Rectal smooth muscle tissue (tissue), 1 donor: Measurements from ENCODE around the gene ARAP1.

Source experiments
- H3K27ac ChIP-seq: one replicate; pipeline ENCODE4 v1.7.0; 2013; ENCODE audit warnings: low read depth, low read length, inconsistent platforms
- H3K27me3 ChIP-seq: one replicate; pipeline ENCODE4 v1.7.0; 2013; ENCODE audit warnings: low read length; ENCODE audit not compliant: control insufficient read depth, insufficient read depth
- H3K36me3 ChIP-seq: one replicate; pipeline ENCODE4 v1.7.0; 2013; ENCODE audit warnings: low read length; ENCODE audit not compliant: control insufficient read depth, insufficient read depth
- H3K4me1 ChIP-seq: one replicate; pipeline ENCODE4 v1.7.0; 2013; ENCODE audit warnings: low read length; ENCODE audit not compliant: control insufficient read depth, insufficient read depth
- H3K4me3 ChIP-seq: one replicate; pipeline ENCODE4 v1.7.0; 2013; ENCODE audit warnings: low read length
- H3K9ac ChIP-seq: one replicate; pipeline ENCODE4 v1.7.0; 2013; ENCODE audit warnings: low read length

ARAP1 gene

GRCh38 chr11:72696866-72697700 lies 55.1 kb downstream of the ARAP1 start:
- no peak overlapping the region for H3K27ac ChIP-seq
- H3K27me3 ChIP-seq, result no peaks in the 10 kb centered on the region
- no peak overlapping the region for H3K4me3 ChIP-seq
- peaks cover 74% of the 10 kb centered on the region for H3K36me3 ChIP-seq
- H3K4me1 ChIP-seq, result no peaks in the 10 kb centered on the region
- H3K9ac ChIP-seq, result no peak overlapping the region

GRCh38 chr11:72695354-72695753 lies 56.9 kb downstream of the ARAP1 start:
- no peak overlapping the region for H3K4me3 ChIP-seq
- H3K27me3 ChIP-seq, result no peaks in the 10 kb centered on the region
- no peak overlapping the region for H3K9ac ChIP-seq
- H3K27ac ChIP-seq, result no peak overlapping the region
- no peaks in the 10 kb centered on the region for H3K4me1 ChIP-seq
- H3K36me3 ChIP-seq, result peaks cover 62% of the 10 kb centered on the region

- Histone ChIP-seq H3K4me1 (no peaks in the 10 kb centered on the region), H3K27me3 (no peaks in the 10 kb centered on the region), H3K9ac (no peak overlapping the region), H3K36me3 (peaks cover 56% of the 10 kb centered on the region), H3K27ac (no peak overlapping the region), H3K4me3 (no peak overlapping the region)
Measured at GRCh38 chr11:72693271-72693968, 58.8 kb downstream of the ARAP1 start.

- H3K4me1 ChIP-seq, result no peaks in the 10 kb centered on the region
- no peak overlapping the region for H3K4me3 ChIP-seq
- H3K27me3 ChIP-seq, result no peaks in the 10 kb centered on the region
- H3K27ac ChIP-seq, result no peak overlapping the region
- no peak overlapping the region for H3K9ac ChIP-seq
- peaks cover 53% of the 10 kb centered on the region for H3K36me3 ChIP-seq
Measured at GRCh38 chr11:72692498-72693237, 59.5 kb downstream of the ARAP1 start.

GRCh38 chr11:72690166-72690565 lies 62.0 kb downstream of the ARAP1 start:
- Histone ChIP-seq H3K9ac (no peak overlapping the region), H3K27ac (no peak overlapping the region), H3K27me3 (no peaks in the 10 kb centered on the region), H3K4me1 (no peaks in the 10 kb centered on the region), H3K4me3 (no peak overlapping the region), H3K36me3 (peaks cover 49% of the 10 kb centered on the region)

GRCh38 chr11:72688929-72689328 lies 63.3 kb downstream of the ARAP1 start:
- peaks cover 2% of the 10 kb centered on the region for H3K4me1 ChIP-seq
- H3K27ac ChIP-seq, result no peak overlapping the region
- no peak overlapping the region for H3K4me3 ChIP-seq
- H3K27me3 ChIP-seq, result no peaks in the 10 kb centered on the region
- peaks cover 37% of the 10 kb centered on the region for H3K36me3 ChIP-seq
- H3K9ac ChIP-seq, result no peak overlapping the region

- Histone ChIP-seq H3K9ac (no peak overlapping the region), H3K36me3 (peaks cover 35% of the 10 kb centered on the region), H3K27ac (no peak overlapping the region), H3K4me3 (no peak overlapping the region), H3K27me3 (no peaks in the 10 kb centered on the region), H3K4me1 (peaks cover 2% of the 10 kb centered on the region)
Measured at GRCh38 chr11:72688486-72688885, 63.7 kb downstream of the ARAP1 start.

GRCh38 chr11:72687326-72687725 lies 64.9 kb downstream of the ARAP1 start:
- H3K4me3 ChIP-seq, result no peak overlapping the region
- H3K9ac ChIP-seq, result no peak overlapping the region
- peaks cover 2% of the 10 kb centered on the region for H3K4me1 ChIP-seq
- H3K36me3 ChIP-seq, result peaks cover 30% of the 10 kb centered on the region
- no peaks in the 10 kb centered on the region for H3K27me3 ChIP-seq
- no peak overlapping the region for H3K27ac ChIP-seq

GRCh38 chr11:72686639-72687220 lies 65.5 kb downstream of the ARAP1 start:
- no peak overlapping the region for H3K27ac ChIP-seq
- no peak overlapping the region for H3K9ac ChIP-seq
- no peak overlapping the region for H3K4me3 ChIP-seq
- H3K4me1 ChIP-seq, result peaks cover 2% of the 10 kb centered on the region
- H3K36me3 ChIP-seq, result peaks cover 30% of the 10 kb centered on the region
- H3K27me3 ChIP-seq, result no peaks in the 10 kb centered on the region

- Histone ChIP-seq H3K9ac (no peak overlapping the region), H3K4me3 (no peak overlapping the region), H3K4me1 (peaks cover 2% of the 10 kb centered on the region), H3K27ac (peak overlapping the region; percentile 45), H3K27me3 (no peaks in the 10 kb centered on the region), H3K36me3 (peaks cover 30% of the 10 kb centered on the region)
Measured at GRCh38 chr11:72685560-72686480, 66.4 kb downstream of the ARAP1 start.

- H3K4me1 ChIP-seq, result peaks cover 2% of the 10 kb centered on the region
- H3K4me3 ChIP-seq, result no peak overlapping the region
- no peak overlapping the region for H3K27ac ChIP-seq
- no peak overlapping the region for H3K9ac ChIP-seq
- H3K27me3 ChIP-seq, result no peaks in the 10 kb centered on the region
- peaks cover 23% of the 10 kb centered on the region for H3K36me3 ChIP-seq
Measured at GRCh38 chr11:72684236-72684912, 67.8 kb downstream of the ARAP1 start.
